Measurements from ENCODE around the gene ADAMTS2.
A peak's percentile ranks its signal among the peaks of the same experiment; 100 is the strongest.

DNA sequence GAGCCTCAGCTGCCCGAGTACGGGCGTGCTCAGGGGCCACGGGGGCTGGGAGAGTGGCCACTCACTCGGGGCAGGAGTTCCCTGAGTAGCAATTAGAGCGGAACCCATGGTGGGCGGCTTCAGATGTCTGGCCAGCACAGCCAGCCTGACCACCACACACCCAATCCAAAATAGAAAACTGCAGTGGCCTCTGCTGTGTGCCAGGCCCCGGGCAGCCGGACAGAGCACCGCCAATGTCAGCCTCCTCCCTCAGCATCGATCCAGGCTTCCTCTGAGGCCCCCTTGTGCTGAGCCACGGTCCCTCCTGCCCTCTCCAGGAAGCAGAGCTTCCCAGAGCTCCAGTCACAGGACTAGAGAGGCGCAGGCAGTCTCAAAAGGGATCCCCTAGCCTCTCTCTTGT lies 2.7 kb downstream of the ADAMTS2 start:
- TF ChIP-seq, protein P1, sequence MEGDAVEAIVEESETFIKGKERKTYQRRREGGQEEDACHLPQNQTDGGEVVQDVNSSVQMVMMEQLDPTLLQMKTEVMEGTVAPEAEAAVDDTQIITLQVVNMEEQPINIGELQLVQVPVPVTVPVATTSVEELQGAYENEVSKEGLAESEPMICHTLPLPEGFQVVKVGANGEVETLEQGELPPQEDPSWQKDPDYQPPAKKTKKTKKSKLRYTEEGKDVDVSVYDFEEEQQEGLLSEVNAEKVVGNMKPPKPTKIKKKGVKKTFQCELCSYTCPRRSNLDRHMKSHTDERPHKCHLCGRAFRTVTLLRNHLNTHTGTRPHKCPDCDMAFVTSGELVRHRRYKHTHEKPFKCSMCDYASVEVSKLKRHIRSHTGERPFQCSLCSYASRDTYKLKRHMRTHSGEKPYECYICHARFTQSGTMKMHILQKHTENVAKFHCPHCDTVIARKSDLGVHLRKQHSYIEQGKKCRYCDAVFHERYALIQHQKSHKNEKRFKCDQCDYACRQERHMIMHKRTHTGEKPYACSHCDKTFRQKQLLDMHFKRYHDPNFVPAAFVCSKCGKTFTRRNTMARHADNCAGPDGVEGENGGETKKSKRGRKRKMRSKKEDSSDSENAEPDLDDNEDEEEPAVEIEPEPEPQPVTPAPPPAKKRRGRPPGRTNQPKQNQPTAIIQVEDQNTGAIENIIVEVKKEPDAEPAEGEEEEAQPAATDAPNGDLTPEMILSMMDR (IDR thresholded peaks at IDR 0.05 in 8 of 11, conservative IDR thresholded peaks at IDR 0.05 in 3 of 11) = peak in 5 of 11 experiments; percentile 11 to 35 (median 24)
- no peak for TF ChIP-seq POLR2A (IDR thresholded peaks at IDR 0.05)
